ENCODE data around the gene ABLIM1.

ABLIM1 gene

GRCh38 chr10:114388275-114388674 is 269.8 kb downstream of the ABLIM1 start:
- no peak for DNase-seq (ENCODE audit: low read depth)

- no peak for DNase-seq (ENCODE audit: low read depth)
Observed at GRCh38 chr10:114387784-114388183, 270.3 kb downstream of the ABLIM1 start.

- no peak for DNase-seq (ENCODE audit: low read depth)
Observed at GRCh38 chr10:114386452-114386851, 271.6 kb downstream of the ABLIM1 start.

- DNase-seq (ENCODE audit: low read depth), result no peak
Observed at GRCh38 chr10:114385557-114385956, 272.5 kb downstream of the ABLIM1 start.

GRCh38 chr10:114384601-114385000 is 273.5 kb downstream of the ABLIM1 start:
- DNase-seq (ENCODE audit: low read depth), result no peak

GRCh38 chr10:114384181-114384580 is 273.9 kb downstream of the ABLIM1 start:
- DNase-seq (ENCODE audit: low read depth), result no peak

Measured in stimulated activated CD4-positive, alpha-beta T cell treated with anti-CD3 and anti-CD28 coated beads, Interleukin-2, amount 100 ng/mL, for 4 hours (primary cell).